Right hindlimb (tissue), 1 donor: Measurements from ENCODE around the gene SCNN1A.

ENCODE experiments used
- DNase-seq: peaks from one replicate; pipeline ENCODE4 v3.0.0-alpha.2; 2018

Gene SCNN1A

DNA sequence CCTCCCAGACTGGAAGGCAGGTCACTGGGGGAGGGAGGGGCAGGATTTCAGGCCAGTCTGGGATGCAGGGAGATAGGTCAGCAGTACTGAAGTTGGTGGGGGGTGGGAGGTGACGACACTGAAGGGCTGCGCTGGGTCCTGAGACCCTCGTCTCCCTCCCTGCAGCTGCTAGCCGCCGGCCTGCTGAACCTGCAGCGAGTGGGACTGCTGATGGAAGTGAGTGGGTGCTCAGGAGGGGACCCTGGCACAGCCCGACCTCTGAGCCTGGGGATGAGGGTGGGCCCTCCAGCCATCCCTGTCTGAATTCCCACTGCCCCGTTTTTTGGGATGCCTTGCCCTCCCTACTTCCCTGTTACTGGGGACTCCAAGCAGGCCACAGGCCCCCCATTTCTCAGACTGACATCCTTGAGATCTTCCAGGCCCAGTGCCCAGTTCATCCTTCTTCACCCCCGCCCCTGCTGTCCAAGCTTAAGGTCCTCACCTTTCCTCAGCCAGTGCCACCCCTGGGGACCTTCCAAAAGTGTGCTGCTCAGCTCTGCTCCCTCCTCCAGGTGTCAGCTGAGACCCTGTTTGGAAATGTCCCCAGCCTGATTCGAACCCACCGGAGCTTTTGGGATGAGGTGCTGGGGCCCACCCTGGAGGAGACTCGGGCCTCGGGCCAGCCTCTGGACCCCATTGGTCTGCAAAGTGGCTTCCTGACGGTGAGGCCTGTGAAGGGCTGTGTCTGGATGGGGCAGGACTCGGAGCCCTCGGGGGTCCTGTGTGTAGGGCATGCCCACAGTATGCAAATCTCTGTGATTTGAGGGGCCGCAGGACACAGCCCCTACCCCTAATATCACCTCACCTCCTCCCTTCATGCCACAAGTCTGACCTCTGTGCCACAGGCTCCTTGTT, 59.4 kb downstream of the SCNN1A start:
- DNase-seq: no peak

DNA sequence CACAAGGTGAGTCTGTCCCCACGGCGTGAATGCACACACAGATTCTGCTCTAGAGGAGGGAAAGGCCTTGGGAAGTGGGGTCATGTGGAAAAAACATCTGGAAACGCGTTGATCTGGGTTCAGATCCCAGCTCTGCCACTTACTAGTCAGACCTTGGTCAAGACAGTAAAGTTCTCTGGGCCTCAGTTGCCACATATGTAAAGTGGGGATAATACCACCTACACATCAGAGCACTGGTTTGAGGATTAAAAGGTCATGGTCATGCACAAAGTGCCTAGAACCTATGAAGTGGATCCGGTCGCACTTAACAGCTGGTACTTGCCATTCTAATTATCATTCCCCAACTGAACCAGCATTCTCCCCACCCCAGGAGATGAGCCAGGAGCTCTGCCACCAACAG, 60.2 kb downstream of the SCNN1A start:
- no peak for DNase-seq

GRCh38 chr12:6314776-6315175, 60.6 kb downstream of the SCNN1A start:
- DNase-seq: no peak

DNA sequence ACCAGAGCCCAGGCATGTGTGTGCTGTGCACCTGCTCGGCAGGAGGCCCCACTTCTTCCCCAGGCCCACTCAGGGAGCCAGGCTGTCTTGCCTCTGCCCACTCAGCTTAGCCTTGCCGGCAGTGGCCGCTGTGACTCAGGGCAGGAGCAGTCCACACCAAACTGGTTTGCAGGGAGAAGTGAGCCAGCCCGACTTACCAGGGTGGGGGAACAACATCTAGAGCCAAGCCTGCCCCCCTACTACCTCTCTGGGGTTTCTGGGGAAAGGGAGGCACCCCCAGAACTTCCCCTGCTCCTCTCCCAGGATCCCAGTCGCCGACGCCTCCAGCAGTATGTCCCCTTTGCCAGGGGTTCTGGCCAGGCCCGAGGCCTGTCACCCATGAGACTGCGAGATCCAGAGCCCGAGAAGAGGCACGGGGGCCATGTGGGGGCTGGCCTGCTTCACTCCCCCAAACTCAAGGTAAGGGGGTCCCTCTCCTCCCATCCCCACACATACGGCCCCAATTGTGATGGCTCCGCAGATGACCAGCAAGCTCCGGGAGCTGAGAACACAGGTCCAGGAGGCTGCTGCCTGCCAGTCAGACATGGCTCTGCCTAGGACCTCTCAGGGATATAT, 61.9 kb downstream of the SCNN1A start:
- no peak for DNase-seq

DNA sequence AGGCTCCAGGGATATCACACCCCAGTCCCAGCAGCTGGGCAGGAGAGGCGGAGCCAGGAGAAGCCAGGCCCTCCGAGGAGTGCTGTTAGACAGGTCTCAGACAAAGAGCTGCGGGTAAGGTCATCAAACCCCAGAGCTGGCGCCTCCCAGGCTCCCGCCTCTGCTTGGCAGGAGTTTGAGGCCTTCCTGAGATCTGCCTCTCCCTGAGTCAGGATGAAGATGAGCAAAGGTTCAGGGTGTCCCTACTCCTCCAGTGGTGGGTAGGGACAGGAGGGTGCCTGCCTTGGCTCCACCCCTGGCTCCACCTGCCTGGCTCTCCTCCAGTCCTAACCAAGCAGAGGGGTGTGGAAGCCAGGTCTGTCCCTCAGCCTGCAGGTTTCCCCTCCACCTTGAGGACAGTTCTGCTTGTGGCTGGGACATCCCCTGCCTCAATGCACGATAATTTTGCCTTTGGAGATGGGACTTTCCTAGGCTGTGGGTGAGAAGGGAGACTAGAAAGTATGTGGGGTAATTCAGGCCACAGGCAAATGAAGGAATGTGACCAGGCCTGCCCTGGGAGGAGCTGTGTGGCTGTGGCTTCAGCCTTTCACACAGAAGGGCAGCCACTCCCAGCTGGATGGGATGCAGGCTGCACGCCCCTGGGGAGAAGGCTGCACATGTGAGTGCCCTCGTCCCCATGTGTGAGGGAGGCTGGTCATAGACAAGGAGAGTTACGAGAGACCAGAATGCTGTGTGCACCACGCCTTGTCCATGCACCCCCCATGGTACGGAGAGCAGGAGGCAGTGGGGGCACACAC, 62.6 kb downstream of the SCNN1A start:
- DNase-seq: no peak

DNA sequence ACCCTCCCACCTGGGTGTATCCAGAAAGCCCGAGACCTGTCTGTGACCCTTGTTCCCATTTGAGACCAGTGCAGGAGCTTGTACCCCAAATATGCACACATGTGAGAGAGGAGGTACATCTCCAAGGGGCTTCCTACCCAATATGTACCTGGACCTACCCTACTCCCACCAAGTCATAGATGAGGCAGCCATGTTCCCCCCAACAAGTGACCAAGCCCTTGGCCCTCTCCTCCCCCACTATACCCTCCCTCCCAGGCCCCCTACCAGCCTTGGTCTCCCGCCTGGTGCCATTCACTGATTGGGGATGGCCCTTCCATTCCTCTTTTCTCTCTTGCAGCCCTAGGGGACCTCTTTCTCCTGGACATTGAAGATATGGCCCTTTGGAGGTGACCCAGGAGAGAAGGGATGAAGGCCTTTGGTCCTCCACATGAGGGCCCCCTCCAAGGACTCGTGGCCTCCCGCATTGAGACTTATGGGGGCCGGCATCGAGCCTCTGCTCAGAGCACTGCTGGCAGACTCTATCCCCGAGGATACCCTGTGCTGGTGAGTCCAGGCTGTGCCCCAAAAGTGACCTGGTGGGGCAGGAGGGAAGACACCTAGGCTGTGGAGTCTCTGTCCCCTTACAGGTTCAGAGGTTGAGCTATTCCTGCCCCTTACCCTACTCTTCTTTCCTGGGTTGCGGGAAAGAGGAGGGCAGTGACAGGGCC, 63.4 kb downstream of the SCNN1A start:
- no peak for DNase-seq

- no peak for DNase-seq
Observed at GRCh38 chr12:6310771-6311610, 64.4 kb downstream of the SCNN1A start.

DNA sequence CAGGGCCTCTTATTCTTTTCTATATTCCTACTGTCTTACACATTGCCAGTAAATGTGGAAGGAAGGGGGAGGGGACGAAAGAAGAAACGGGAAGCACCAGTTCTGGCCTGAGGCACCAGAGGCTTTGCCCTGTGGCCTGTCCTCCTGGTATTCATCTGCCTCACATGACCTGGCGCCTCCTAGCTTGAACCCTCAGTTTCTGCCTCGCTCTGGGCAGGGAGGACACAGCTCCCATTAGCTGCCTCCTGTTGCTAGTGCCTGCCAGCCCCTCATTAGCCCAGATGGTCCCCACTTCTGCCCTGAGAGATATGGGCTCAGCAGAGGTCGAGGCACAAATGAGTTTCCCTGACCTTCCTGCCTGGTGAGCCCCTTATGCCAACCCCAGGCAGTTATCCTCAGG, 67.8 kb downstream of the SCNN1A start:
- DNase-seq: no peak

DNA sequence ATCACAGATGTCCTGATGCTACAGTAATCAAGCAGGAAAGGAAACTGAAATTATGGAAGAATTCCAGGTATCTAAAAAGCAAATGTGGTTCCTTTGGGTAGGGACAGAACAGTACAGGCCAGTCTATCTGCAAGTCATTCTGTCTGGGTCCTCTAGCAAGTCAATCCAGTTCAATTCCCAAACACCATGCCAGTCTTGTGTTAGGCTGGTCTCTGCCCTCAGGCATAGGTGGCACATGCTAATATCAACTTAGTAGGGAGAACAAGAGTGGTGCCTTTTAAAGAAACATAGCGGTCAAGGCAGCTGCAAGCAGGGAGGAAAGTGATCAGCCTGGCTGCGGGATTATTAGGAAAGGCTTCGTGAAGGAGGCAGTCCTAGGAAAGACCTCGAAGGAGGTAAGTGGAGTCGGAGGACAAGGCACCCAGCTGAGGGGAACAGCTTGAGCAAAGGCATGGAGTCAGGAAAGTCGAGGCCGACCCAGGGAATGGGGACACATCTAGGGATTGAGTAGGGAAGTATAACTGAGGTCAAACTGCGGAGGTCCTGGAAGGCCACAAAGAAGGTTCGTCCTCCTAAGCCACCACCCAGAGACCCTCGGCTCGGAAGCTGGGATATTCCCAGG, 68.7 kb downstream of the SCNN1A start:
- no peak for DNase-seq

DNA sequence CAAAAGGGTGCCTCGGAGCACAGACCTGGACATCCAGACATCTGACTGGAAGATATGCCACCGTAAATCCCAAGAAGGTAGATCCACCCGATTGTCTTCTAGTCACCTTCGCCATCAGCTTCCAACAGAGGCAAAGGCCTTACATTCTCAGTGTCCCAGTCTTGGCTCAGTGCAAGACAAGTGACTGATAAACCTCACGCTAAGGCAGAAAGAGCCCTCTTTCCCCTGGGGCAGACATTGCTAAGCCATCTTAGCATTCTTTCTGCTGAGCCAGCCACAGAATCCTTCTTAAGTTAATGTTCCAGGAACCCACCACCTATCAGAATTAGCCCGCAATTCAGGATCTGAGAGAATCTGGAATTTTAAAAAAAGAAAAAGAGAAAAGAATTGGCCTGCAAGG, 69.2 kb downstream of the SCNN1A start:
- DNase-seq: no peak

- no peak for DNase-seq
Observed at GRCh38 chr12:6303071-6303470, 72.3 kb downstream of the SCNN1A start.

DNA sequence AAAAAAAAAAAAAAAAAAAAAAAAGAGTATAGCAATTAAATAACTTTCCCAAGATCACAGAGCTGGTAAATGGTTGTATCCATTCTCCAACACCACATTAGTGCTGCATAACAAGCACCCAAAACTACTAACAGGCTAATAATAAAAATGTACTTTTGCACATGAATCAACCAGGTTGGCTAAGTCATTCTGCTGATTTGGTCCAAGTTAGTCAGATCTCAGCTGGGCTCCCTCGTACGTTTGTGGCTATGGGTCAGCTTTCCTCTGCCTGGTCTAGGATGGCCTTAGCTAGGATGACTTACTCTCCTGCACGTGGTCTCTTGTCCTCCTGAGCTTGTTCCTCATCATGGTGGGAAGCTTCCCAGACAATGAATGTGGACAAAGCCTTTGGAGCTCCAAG, 72.7 kb downstream of the SCNN1A start:
- no peak for DNase-seq

- DNase-seq: no peak
Observed at GRCh38 chr12:6301721-6302120, 73.6 kb downstream of the SCNN1A start.

GRCh38 chr12:6297170-6297569, 78.2 kb downstream of the SCNN1A start:
- DNase-seq: no peak
